ENCODE data around the gene PLXNA4.

DNA sequence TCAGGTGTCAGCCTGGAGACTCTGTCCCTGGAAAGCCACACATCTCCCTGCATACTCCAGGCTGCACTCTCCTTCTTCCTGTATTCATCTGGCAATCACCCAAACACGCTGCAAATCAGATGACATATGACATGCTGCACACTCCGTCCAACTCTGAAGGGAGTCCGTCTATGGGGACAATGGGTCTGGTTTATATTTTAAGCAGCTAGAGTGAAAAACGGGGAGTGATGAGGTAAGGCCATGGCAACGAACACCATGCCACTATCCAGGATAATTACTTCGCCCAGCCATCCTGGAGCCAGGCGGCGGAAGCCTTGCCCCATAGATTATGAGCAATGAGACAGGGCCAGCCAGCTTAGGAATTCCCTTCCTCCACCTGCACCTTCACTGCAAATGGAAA lies 140.1 kb downstream of the PLXNA4 start:
- TF ChIP-seq, protein P1, sequence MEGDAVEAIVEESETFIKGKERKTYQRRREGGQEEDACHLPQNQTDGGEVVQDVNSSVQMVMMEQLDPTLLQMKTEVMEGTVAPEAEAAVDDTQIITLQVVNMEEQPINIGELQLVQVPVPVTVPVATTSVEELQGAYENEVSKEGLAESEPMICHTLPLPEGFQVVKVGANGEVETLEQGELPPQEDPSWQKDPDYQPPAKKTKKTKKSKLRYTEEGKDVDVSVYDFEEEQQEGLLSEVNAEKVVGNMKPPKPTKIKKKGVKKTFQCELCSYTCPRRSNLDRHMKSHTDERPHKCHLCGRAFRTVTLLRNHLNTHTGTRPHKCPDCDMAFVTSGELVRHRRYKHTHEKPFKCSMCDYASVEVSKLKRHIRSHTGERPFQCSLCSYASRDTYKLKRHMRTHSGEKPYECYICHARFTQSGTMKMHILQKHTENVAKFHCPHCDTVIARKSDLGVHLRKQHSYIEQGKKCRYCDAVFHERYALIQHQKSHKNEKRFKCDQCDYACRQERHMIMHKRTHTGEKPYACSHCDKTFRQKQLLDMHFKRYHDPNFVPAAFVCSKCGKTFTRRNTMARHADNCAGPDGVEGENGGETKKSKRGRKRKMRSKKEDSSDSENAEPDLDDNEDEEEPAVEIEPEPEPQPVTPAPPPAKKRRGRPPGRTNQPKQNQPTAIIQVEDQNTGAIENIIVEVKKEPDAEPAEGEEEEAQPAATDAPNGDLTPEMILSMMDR (IDR thresholded peaks at IDR 0.05; ENCODE audit: insufficient read depth, low read length), result no peak
- TF ChIP-seq POLR2AphosphoS5 (IDR thresholded peaks at IDR 0.05; ENCODE audit: low read depth), result no peak
- TF ChIP-seq, protein P2, sequence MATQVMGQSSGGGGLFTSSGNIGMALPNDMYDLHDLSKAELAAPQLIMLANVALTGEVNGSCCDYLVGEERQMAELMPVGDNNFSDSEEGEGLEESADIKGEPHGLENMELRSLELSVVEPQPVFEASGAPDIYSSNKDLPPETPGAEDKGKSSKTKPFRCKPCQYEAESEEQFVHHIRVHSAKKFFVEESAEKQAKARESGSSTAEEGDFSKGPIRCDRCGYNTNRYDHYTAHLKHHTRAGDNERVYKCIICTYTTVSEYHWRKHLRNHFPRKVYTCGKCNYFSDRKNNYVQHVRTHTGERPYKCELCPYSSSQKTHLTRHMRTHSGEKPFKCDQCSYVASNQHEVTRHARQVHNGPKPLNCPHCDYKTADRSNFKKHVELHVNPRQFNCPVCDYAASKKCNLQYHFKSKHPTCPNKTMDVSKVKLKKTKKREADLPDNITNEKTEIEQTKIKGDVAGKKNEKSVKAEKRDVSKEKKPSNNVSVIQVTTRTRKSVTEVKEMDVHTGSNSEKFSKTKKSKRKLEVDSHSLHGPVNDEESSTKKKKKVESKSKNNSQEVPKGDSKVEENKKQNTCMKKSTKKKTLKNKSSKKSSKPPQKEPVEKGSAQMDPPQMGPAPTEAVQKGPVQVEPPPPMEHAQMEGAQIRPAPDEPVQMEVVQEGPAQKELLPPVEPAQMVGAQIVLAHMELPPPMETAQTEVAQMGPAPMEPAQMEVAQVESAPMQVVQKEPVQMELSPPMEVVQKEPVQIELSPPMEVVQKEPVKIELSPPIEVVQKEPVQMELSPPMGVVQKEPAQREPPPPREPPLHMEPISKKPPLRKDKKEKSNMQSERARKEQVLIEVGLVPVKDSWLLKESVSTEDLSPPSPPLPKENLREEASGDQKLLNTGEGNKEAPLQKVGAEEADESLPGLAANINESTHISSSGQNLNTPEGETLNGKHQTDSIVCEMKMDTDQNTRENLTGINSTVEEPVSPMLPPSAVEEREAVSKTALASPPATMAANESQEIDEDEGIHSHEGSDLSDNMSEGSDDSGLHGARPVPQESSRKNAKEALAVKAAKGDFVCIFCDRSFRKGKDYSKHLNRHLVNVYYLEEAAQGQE (IDR thresholded peaks at IDR 0.05; ENCODE audit: insufficient replicate concordance, low read depth), result no peak
- TF ChIP-seq SPI1 (IDR thresholded peaks at IDR 0.05; ENCODE audit: borderline replicate concordance, low read depth), result no peak
- TF ChIP-seq GABPA (IDR thresholded peaks at IDR 0.05; ENCODE audit: low read depth), result no peak
